Keratinocyte (primary cell): ENCODE results near the gene MMD. TPM values are rescaled to one million over a fixed set of nuclear protein-coding genes. Genes with fewer than 3 reads are reported as not detected.
"Not testable (repeated sequence)": the region's sequence is repeated elsewhere in the genome, so short reads cannot be mapped to it uniquely, and the experiment has no call there.

ENCODE experiments used
- DNase-seq: peaks from one replicate; pipeline ENCODE4 v3.0.0-alpha.2; 2011; ENCODE audit warnings: low read depth, missing footprints, low spot score
- FAIRE-seq: peaks from 2 replicates; lab custom pipeline; 2011; peaks lifted over from hg19 to GRCh38; lab: Jason Lieb, UNC
- H2AFZ ChIP-seq: 2 replicates; pipeline ENCODE4 v1.6.0; 2012; ENCODE audit warnings: low read length, control low read depth, inconsistent platforms; ENCODE audit not compliant: control insufficient read depth
- H3K27ac ChIP-seq: 2 replicates; pipeline ENCODE4 v1.5.1; 2011; ENCODE audit warnings: low read length; ENCODE audit not compliant: control insufficient read depth, insufficient read depth
- H3K27me3 ChIP-seq: 3 replicates; pipeline ENCODE4 v1.6.0; 2011; ENCODE audit warnings: low read length; ENCODE audit not compliant: control insufficient read depth, insufficient read depth; ENCODE audit errors: extremely low read depth
- H3K36me3 ChIP-seq, 2 experiments: 2 replicates in 1 of 2; 3 replicates in 1 of 2; pipeline ENCODE4 v1.5.1; 2011; ENCODE audit warnings: low read length in 2 of 2, mild to moderate bottlenecking in 1 of 2; ENCODE audit not compliant: control insufficient read depth in 2 of 2, insufficient read depth in 2 of 2; ENCODE audit errors: extremely low read depth in 1 of 2
- H3K4me1 ChIP-seq: 3 replicates; pipeline ENCODE4 v1.5.1; 2011; ENCODE audit warnings: low read length; ENCODE audit not compliant: control insufficient read depth, insufficient read depth; ENCODE audit errors: extremely low read depth
- H3K4me2 ChIP-seq: 3 replicates; pipeline ENCODE4 v1.6.0; 2011; ENCODE audit warnings: low read depth, low read length; ENCODE audit not compliant: control insufficient read depth, insufficient read depth; ENCODE audit errors: extremely low read depth
- H3K4me3 ChIP-seq, 3 experiments: fragments of 200-600 bp in 1 of 3; sonication (generic) in 1 of 3; 2 replicates in 2 of 3; 3 replicates in 1 of 3; pipeline ENCODE4 v1.5.1; 2011 to 2016; ENCODE audit warnings: low read length in 3 of 3, mild to moderate bottlenecking in 3 of 3, control low read depth in 2 of 3, inconsistent platforms in 1 of 3, low read depth in 1 of 3, mixed read lengths in 1 of 3, mixed run types in 1 of 3, moderate library complexity in 1 of 3; ENCODE audit not compliant: control insufficient read depth in 2 of 3, insufficient read depth in 2 of 3; ENCODE audit errors: extremely low read depth in 1 of 3
- H3K79me2 ChIP-seq: 2 replicates; pipeline ENCODE4 v1.6.0; 2012; ENCODE audit warnings: low read length; ENCODE audit not compliant: control insufficient read depth, insufficient read depth
- H3K9ac ChIP-seq: 3 replicates; pipeline ENCODE4 v1.6.0; 2011; ENCODE audit warnings: low read length; ENCODE audit not compliant: control insufficient read depth, insufficient read depth; ENCODE audit errors: extremely low read depth
- H3K9me1 ChIP-seq: 3 replicates; pipeline ENCODE4 v1.6.0; 2011; ENCODE audit warnings: low read length; ENCODE audit not compliant: control insufficient read depth, insufficient read depth; ENCODE audit errors: extremely low read depth
- H3K9me3 ChIP-seq: 2 replicates; pipeline ENCODE4 v1.5.1; 2012; ENCODE audit warnings: low read depth, low read length; ENCODE audit not compliant: control insufficient read depth
- H4K20me1 ChIP-seq: 3 replicates; pipeline ENCODE4 v1.6.0; 2011; ENCODE audit warnings: low read length; ENCODE audit not compliant: control insufficient read depth, insufficient read depth; ENCODE audit errors: extremely low read depth
- EZH2 ChIP-seq: IDR thresholded peaks from one replicate; pipeline ENCODE4 v1.6.1; 2012; ENCODE audit warnings: inconsistent platforms, mild to moderate bottlenecking, low read length, moderate library complexity
- dilution Hi-C: fragments of 300-500 bp; cut with MboI; formaldehyde crosslinking; loops from one replicate; pipeline ENCODE4 v1.7.0; 2020; ENCODE audit warnings: low sequenced_read_pairs; ENCODE audit not compliant: extremely low pct_ligation_motif_present
- polyA plus RNA-seq, 5 experiments: library from polyadenylated mRNA; depleted of rRNA in 3 of 5; stranded (reverse) in 3 of 5; stranded (forward) in 1 of 5; unstranded in 1 of 5; fragments of >200 nt; gene quantifications; 1 replicate in 1 of 5; 2 replicates in 3 of 5; 3 replicates in 1 of 5; pipeline versions ENCODE4 v1.2.1 to v1.2.3, GENCODE V29; 2011 to 2012; ENCODE audit warnings: missing spikeins in 2 of 5, low read depth in 1 of 5, low replicate concordance in 1 of 5
- TF ChIP-seq, protein P1 (sequence below), 3 experiments: IDR thresholded peaks in 1 of 3; conservative IDR thresholded peaks in 1 of 3; optimal IDR thresholded peaks in 1 of 3; 2 replicates in 2 of 3; 3 replicates in 1 of 3; pipeline versions ENCODE3 to v1.5.1; 2011; ENCODE audit warnings: low read length in 3 of 3, mild to moderate bottlenecking in 3 of 3, moderate library complexity in 2 of 3, control low read depth in 1 of 3, inconsistent platforms in 1 of 3; ENCODE audit not compliant: insufficient read depth in 2 of 3; ENCODE audit errors: extremely low read depth in 1 of 3

Gene MMD
- polyA plus RNA-seq, 1 donor (not counting 4 experiments of a cell fraction or from before 2014, with no cell fraction given) = 6.4 TPM

DNA sequence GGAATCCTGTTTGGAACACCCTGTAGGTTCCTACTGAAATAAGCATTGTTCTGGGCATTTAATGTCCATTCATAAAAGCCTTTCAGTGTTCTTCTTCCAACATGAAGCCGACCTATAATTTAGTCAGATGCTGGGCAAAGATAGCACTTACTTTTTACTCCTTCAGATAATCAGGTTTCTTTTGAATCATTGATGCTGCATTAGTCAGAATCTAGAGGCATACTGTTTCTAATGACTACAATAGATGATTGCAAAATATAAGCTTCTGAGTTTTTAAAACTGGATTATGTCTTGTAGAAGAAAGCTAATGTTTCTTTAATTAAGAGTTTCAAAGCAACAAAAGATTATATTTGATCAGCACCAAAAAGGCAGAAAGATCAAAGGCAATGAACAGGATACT, 16.0 kb downstream of the MMD start:
- Histone ChIP-seq H3K27me3 (no peaks in the 10 kb centered on the region), H3K36me3 (peaks cover 3 to 5% of the 10 kb centered on the region in 2 experiments), H3K9me1 (no peaks in the 10 kb centered on the region), H3K79me2 (no peaks in the 10 kb centered on the region), H3K4me1 (no peaks in the 10 kb centered on the region), H2AFZ (no peak overlapping the region), H4K20me1 (no peaks in the 10 kb centered on the region), H3K9ac (no peak overlapping the region), H3K27ac (no peak overlapping the region), H3K4me2 (no peak overlapping the region), H3K9me3 (no peaks in the 10 kb centered on the region), H3K4me3 (no peak overlapping the region)
- FAIRE-seq (no peak), DNase-seq (no peak)
- dilution Hi-C loops = no loop called here
- TF ChIP-seq EZH2 = no peak
- TF ChIP-seq, protein P1, sequence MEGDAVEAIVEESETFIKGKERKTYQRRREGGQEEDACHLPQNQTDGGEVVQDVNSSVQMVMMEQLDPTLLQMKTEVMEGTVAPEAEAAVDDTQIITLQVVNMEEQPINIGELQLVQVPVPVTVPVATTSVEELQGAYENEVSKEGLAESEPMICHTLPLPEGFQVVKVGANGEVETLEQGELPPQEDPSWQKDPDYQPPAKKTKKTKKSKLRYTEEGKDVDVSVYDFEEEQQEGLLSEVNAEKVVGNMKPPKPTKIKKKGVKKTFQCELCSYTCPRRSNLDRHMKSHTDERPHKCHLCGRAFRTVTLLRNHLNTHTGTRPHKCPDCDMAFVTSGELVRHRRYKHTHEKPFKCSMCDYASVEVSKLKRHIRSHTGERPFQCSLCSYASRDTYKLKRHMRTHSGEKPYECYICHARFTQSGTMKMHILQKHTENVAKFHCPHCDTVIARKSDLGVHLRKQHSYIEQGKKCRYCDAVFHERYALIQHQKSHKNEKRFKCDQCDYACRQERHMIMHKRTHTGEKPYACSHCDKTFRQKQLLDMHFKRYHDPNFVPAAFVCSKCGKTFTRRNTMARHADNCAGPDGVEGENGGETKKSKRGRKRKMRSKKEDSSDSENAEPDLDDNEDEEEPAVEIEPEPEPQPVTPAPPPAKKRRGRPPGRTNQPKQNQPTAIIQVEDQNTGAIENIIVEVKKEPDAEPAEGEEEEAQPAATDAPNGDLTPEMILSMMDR (optimal IDR thresholded peaks at IDR 0.05 in 1 of 3, IDR thresholded peaks at IDR 0.05 in 1 of 3, conservative IDR thresholded peaks at IDR 0.05 in 1 of 3; ENCODE audit: extremely low read depth in 1 of 3, insufficient read depth in 2 of 3, low read length in 3 of 3) = no peak

DNA sequence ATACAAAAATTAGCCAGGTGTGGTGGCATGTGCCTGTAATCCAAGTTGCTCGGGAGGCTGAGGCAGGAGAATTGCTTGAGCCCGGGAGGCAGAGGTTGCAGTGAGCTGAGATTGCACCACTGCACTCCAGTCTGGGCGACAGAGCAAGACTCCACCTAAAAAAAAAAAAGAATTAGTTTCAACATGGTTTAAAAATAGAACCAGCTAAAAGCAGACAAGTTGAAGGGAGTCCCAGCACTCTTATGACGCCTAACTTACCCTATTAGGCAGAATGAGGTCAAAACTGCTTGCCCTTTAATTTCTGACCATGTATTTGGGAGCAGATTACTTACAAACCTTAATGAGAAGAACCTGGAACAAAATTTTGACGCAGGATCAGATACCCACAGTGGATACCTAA, 17.4 kb downstream of the MMD start:
- H3K9me1 ChIP-seq, dilution Hi-C loops, H3K27me3 ChIP-seq, FAIRE-seq, H3K27ac ChIP-seq, H3K9me3 ChIP-seq, H3K9ac ChIP-seq, DNase-seq, H3K4me3 ChIP-seq, H3K4me1 ChIP-seq, H2AFZ ChIP-seq, H4K20me1 ChIP-seq, H3K79me2 ChIP-seq, H3K36me3 ChIP-seq, H3K4me2 ChIP-seq: not testable (repeated sequence)

DNA sequence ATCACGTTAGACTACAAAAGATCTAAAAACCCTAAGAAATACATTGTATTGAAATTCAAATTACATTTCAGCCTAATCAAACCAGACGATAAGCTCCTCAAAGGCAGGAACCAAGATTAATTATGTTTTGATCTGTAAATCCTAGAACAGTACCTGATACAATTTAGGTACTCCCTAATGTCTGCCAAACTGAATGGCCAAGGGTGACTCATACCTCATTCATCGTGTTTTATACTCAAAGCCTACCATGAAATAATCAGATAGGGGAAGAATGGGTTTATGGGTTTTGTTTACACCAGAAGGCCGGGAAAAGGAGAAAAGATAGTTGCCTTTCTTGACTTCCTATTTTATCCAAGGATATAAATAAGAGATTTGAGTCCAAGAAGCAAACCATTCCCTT, 19.3 kb downstream of the MMD start:
- TF ChIP-seq, protein P1 (optimal IDR thresholded peaks at IDR 0.05 in 1 of 3, IDR thresholded peaks at IDR 0.05 in 1 of 3, conservative IDR thresholded peaks at IDR 0.05 in 1 of 3; ENCODE audit: extremely low read depth in 1 of 3, insufficient read depth in 2 of 3, low read length in 3 of 3) = no peak
- TF ChIP-seq EZH2 = no peak
- H3K27ac ChIP-seq = no peak overlapping the region
- no peak overlapping the region for H2AFZ ChIP-seq
- no peaks in the 10 kb centered on the region for H3K4me1 ChIP-seq
- no peak overlapping the region for H3K4me3 ChIP-seq
- H4K20me1 ChIP-seq = no peaks in the 10 kb centered on the region
- no peaks in the 10 kb centered on the region for H3K36me3 ChIP-seq
- no peak overlapping the region for H3K4me2 ChIP-seq
- FAIRE-seq (no peak), DNase-seq (no peak)
- no peaks in the 10 kb centered on the region for H3K79me2 ChIP-seq
- dilution Hi-C loops = no loop called here
- H3K9me3 ChIP-seq = no peaks in the 10 kb centered on the region
- no peaks in the 10 kb centered on the region for H3K27me3 ChIP-seq
- H3K9me1 ChIP-seq = no peaks in the 10 kb centered on the region
- no peak overlapping the region for H3K9ac ChIP-seq
